GM23248 (cell line): ENCODE results near the gene CALN1. TPM values are rescaled to one million over a fixed set of nuclear protein-coding genes. Genes with fewer than 3 reads are reported as not detected.

Experiments used
- DNase-seq: peaks from one replicate; pipeline ENCODE4 v3.0.0-alpha.2; 2015
- H2AFZ ChIP-seq: fragments of 200-600 bp; sonication (generic); 2 replicates; pipeline ENCODE4 v1.6.1; 2016; ENCODE audit warnings: antibody characterized with exemption
- H3F3A ChIP-seq: fragments of 200-600 bp; sonication (generic); 2 replicates; pipeline ENCODE4 v1.6.1; 2016; ENCODE audit warnings: mild to moderate bottlenecking, antibody characterized with exemption, mixed run types; ENCODE audit not compliant: insufficient read depth
- H3K27ac ChIP-seq: fragments of 200-600 bp; sonication (generic); 2 replicates; pipeline ENCODE4 v1.5.1; 2016; ENCODE audit warnings: mild to moderate bottlenecking
- H3K27me3 ChIP-seq: fragments of 200-600 bp; sonication (generic); replicated peaks from 2 replicates; pipeline ENCODE4 v1.6.1; 2016; ENCODE audit warnings: mild to moderate bottlenecking; ENCODE audit not compliant: insufficient read depth
- H3K36me3 ChIP-seq: fragments of 200-600 bp; sonication (generic); 2 replicates; pipeline ENCODE4 v1.6.1; 2016; ENCODE audit warnings: low read depth, mild to moderate bottlenecking
- H3K4me1 ChIP-seq: fragments of 200-600 bp; sonication (generic); 2 replicates; pipeline ENCODE4 v1.6.1; 2016; ENCODE audit warnings: mild to moderate bottlenecking; ENCODE audit not compliant: insufficient read depth
- H3K4me2 ChIP-seq: fragments of 200-600 bp; sonication (generic); one replicate; pipeline ENCODE4 v1.6.1; 2016; ENCODE audit warnings: mild to moderate bottlenecking; ENCODE audit not compliant: unreplicated experiment
- H3K4me3 ChIP-seq: fragments of 200-600 bp; sonication (generic); 2 replicates; pipeline ENCODE4 v1.5.1; 2016; ENCODE audit warnings: mild to moderate bottlenecking
- H3K79me2 ChIP-seq: fragments of 200-600 bp; sonication (generic); 2 replicates; pipeline ENCODE4 v1.6.1; 2016; ENCODE audit warnings: mild to moderate bottlenecking; ENCODE audit not compliant: insufficient read depth
- H3K9ac ChIP-seq: fragments of 200-600 bp; sonication (generic); 2 replicates; pipeline ENCODE4 v1.6.1; 2016; ENCODE audit warnings: mild to moderate bottlenecking
- H3K9me2 ChIP-seq: fragments of 200-600 bp; sonication (generic); 2 replicates; pipeline ENCODE4 v1.6.1; 2016; ENCODE audit warnings: mixed run types, mild to moderate bottlenecking, moderate library complexity; ENCODE audit not compliant: insufficient read depth
- H3K9me3 ChIP-seq: fragments of 200-600 bp; sonication (generic); one replicate; pipeline ENCODE4 v1.6.1; 2017; ENCODE audit warnings: low read depth
- H4K20me1 ChIP-seq: fragments of 200-600 bp; sonication (generic); 2 replicates; pipeline ENCODE4 v1.6.0; 2016; ENCODE audit not compliant: insufficient read depth
- EZH2 ChIP-seq: fragments of 200-600 bp; sonication (generic); IDR thresholded peaks from 2 replicates; pipeline ENCODE4 v1.6.1; 2018; ENCODE audit warnings: antibody characterized with exemption, mild to moderate bottlenecking; ENCODE audit not compliant: insufficient read depth, poor library complexity, severe bottlenecking
- EZH2phosphoT487 ChIP-seq: fragments of 200-600 bp; sonication (generic); IDR thresholded peaks from 2 replicates; pipeline ENCODE4 v1.6.1; 2018; ENCODE audit warnings: antibody characterized with exemption, moderate library complexity, mild to moderate bottlenecking, low read depth; ENCODE audit not compliant: insufficient read depth
- WGBS, 2 experiments: methylation state at CpG; one replicate each; pipeline ENCODE4 v1.1.6; 2015 to 2017; ENCODE audit warnings: low lambda C conversion rate in 2 of 2, low coverage in 1 of 2; ENCODE audit errors: missing lambda C conversion rate in 2 of 2; 5-methylcytosine and 5-hydroxymethylcytosine counted together
- in situ Hi-C: fragments of 300-500 bp; cut with MboI; formaldehyde crosslinking; loops from 2 replicates; pipeline ENCODE4 v1.15.0; 2020
- polyA plus RNA-seq: library from polyadenylated mRNA; unstranded; fragments of >200 nt; fragmentation: Nextera tagmentation; extraction: Ambion mirVana; gene quantifications from 2 replicates; pipeline ENCODE4 v1.2.1, GENCODE V29; 2016
- total RNA-seq: library from RNA; depleted of rRNA; stranded (reverse); fragments of >200 nt; shearing (Covaris generic); gene quantifications from 2 replicates; pipeline ENCODE4 v1.2.3, GENCODE V29; 2014

Gene CALN1
- total and polyA plus RNA-seq, 2 experiments from 2014 or later = not detected

DNA sequence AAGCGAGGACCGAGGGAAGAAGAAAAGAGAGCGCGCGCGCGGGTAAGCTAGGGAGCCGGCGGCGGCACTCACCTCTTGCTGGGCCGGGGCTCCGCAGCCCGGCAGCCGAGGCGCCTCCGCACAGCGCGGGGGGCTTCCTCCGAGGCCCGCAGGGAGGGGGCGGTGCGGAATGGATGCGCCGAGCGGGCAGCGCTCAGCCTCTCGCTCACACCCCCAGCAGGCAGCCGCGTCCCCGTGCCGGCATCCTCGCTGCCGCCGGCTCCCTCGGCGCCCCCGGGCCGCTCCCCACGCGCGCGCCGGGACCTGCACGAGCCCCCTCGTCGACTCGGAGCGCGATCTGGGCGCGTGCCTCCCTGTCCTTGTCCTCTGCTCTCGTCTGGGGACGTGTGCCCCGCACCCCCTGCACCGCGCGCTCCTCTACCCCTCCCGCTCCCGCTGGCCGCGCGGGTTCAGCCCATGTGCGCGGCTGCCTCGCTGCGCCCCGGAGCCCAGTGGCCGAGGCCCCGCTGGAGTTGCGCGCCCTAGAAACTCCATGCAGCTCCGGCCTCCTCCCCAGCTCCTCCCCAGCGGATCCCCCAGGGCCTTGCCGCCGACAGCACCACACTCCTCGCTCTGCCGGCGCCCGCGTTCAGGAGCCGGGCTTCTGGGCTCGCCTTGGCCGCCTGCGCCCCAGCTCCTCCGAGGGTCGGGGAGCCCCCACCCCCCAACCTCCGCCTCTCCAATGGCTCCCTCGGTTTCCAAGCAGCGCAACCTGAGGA is 75.3 kb downstream of the CALN1 start:
- no peaks in the 10 kb centered on the region for H3K9me3 ChIP-seq
- H3K4me1 ChIP-seq = no peaks in the 10 kb centered on the region
- no peaks in the 10 kb centered on the region for H3K79me2 ChIP-seq
- H3K4me3 ChIP-seq = no peak overlapping the region
- H2AFZ ChIP-seq = no peak overlapping the region
- TF ChIP-seq EZH2phosphoT487 = no peak
- no peak for TF ChIP-seq EZH2
- no peak overlapping the region for H3K9ac ChIP-seq
- no peak overlapping the region for H3K4me2 ChIP-seq
- DNase-seq = no peak
- 3 to 6% methylated on average over 48 to 65 of the region's 89 CpGs for WGBS, 2 experiments
- H3K27me3 ChIP-seq = no peaks in the 10 kb centered on the region; the same call in 1 of the 2 replicates
- H3F3A ChIP-seq = no peaks in the 10 kb centered on the region
- no peaks in the 10 kb centered on the region for H4K20me1 ChIP-seq
- no peak overlapping the region for H3K27ac ChIP-seq
- H3K9me2 ChIP-seq = no peaks in the 10 kb centered on the region
- no peaks in the 10 kb centered on the region for H3K36me3 ChIP-seq
- in situ Hi-C loops = no loop called here

DNA sequence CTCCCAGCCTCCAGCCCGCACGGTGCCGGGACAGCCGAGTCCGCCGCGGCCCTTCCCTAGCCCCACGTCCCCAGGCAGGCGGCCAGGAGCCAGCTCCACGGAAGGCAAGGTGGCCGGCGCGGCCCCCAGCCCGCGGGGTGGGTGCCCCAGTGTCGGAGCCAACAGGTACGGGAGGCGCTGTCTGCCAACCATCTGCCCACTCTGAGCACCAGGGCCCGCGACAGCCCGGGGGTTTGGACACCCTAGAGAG is 75.8 kb downstream of the CALN1 start:
- TF ChIP-seq EZH2phosphoT487 = no peak
- TF ChIP-seq EZH2 = no peak
- no peaks in the 10 kb centered on the region for H3F3A ChIP-seq
- H3K4me1 ChIP-seq = no peaks in the 10 kb centered on the region
- no peak for DNase-seq
- H3K36me3 ChIP-seq = no peaks in the 10 kb centered on the region
- 2 to 3% methylated on average over 17 to 21 of the region's 21 CpGs for WGBS, 2 experiments
- H2AFZ ChIP-seq = no peak overlapping the region
- H3K27me3 ChIP-seq = no peaks in the 10 kb centered on the region; the same call in 1 of the 2 replicates
- H3K4me3 ChIP-seq = no peak overlapping the region
- H3K9me3 ChIP-seq = no peaks in the 10 kb centered on the region
- no peak overlapping the region for H3K27ac ChIP-seq
- no peak overlapping the region for H3K9ac ChIP-seq
- H3K4me2 ChIP-seq = no peak overlapping the region
- in situ Hi-C loops = no loop called here
- H3K9me2 ChIP-seq = no peaks in the 10 kb centered on the region
- no peaks in the 10 kb centered on the region for H4K20me1 ChIP-seq
- no peaks in the 10 kb centered on the region for H3K79me2 ChIP-seq

GRCh38 chr7:72335561-72336381 is 76.4 kb downstream of the CALN1 start:
- TF ChIP-seq EZH2phosphoT487 = no peak
- no peak for TF ChIP-seq EZH2
- no peak overlapping the region for H2AFZ ChIP-seq
- H3K4me1 ChIP-seq = no peaks in the 10 kb centered on the region
- no peaks in the 10 kb centered on the region for H3K36me3 ChIP-seq
- H3K4me3 ChIP-seq = no peak overlapping the region
- H3K4me2 ChIP-seq = no peak overlapping the region
- no peak overlapping the region for H3K9ac ChIP-seq
- in situ Hi-C loops = no loop called here
- no peaks in the 10 kb centered on the region for H3K9me2 ChIP-seq
- H3K9me3 ChIP-seq = no peaks in the 10 kb centered on the region
- H4K20me1 ChIP-seq = no peaks in the 10 kb centered on the region
- H3K27me3 ChIP-seq = no peaks in the 10 kb centered on the region; the same call in 1 of the 2 replicates
- H3K27ac ChIP-seq = no peak overlapping the region
- 4 to 5% methylated on average over 49 to 54 of the region's 62 CpGs for WGBS, 2 experiments
- H3F3A ChIP-seq = no peaks in the 10 kb centered on the region
- no peak for DNase-seq
- H3K79me2 ChIP-seq = no peaks in the 10 kb centered on the region

DNA sequence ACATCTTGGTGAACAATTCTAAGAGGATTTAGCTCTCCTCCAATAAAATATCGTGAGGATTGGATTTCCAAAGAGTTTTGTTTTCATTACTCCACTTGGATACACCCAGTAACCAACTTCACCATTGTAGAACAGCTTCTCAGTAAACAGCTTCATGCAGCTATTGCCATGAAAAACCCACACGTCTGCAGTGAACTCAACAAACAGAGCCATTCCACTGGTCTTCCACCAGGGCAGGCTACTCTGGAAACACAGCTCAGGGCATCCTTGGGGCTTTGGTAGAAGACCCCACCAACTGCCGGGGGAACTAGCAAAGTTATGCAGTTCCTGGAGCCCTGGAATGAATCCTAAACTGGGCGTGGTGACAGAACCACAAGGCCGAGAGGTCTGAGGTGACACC is 77.4 kb downstream of the CALN1 start:
- no peaks in the 10 kb centered on the region for H3K9me2 ChIP-seq
- no peak overlapping the region for H3K4me2 ChIP-seq
- H3K4me3 ChIP-seq = no peak overlapping the region
- no peak overlapping the region for H3K9ac ChIP-seq
- H3K9me3 ChIP-seq = no peaks in the 10 kb centered on the region
- no peaks in the 10 kb centered on the region for H3K79me2 ChIP-seq
- H2AFZ ChIP-seq = no peak overlapping the region
- H4K20me1 ChIP-seq = no peaks in the 10 kb centered on the region
- 14% methylated on average over 5 of the region's 5 CpGs for WGBS, 2 experiments
- H3K27me3 ChIP-seq = no peaks in the 10 kb centered on the region; the same call in 1 of the 2 replicates
- in situ Hi-C loops = no loop called here
- H3K27ac ChIP-seq = no peak overlapping the region
- no peak for DNase-seq
- TF ChIP-seq EZH2 = no peak
- no peak for TF ChIP-seq EZH2phosphoT487
- H3K4me1 ChIP-seq = no peaks in the 10 kb centered on the region
- no peaks in the 10 kb centered on the region for H3F3A ChIP-seq
- H3K36me3 ChIP-seq = no peaks in the 10 kb centered on the region
